Measurements from ENCODE around the gene TMEM151A.
"Not testable (repeated sequence)": the region's sequence is repeated elsewhere in the genome, so short reads cannot be mapped to it uniquely, and the experiment has no call there.

TMEM151A gene

DNA sequence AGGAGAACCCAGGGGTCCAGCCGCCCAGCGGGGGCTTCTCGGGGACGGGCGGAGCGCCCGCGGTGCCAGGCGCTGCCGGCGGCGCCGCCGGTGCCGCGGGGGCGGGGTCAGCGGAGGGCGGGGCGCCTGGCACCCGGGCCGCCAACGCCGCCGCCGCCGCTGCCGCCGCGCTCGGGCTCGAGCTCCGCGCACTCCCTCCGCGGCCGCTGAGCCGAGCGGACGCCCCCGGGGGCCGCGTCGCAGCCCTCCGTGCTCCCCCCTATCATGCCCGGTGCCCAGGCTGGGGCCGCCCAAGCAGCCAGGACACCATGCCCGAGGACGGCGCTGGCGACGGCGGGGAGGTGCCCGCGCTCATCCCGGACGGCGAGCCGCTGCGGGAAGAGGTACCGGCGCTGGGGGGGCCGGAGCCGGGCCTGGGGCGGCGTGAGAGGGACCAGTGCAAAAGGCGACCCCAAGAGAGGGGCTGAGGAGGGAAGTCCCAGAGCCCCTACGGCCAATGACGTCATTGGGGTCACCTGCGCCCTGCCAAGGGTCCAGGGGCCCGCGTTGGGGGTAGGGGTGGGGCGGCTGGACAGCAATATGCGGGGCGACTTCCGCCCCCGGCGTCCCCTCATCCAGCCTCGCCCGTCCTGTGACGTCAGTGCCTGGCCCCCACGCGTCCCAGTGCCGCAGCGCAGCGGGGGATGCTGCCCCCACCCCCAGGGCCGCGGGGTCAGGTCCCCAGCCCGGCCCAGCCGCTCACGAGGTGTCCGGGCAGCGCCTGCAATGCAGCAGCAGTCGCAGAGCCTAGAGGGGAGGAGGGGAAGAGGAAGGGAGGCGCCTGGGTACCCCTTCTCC lies at the start of gene TMEM151A:
Gene TMEM151A (plus strand): TSS at position 189 of the 837 bp plus-strand sequence. CDS start 120 bp downstream, at position 309.
- peak in 1 of 2 experiments; percentile 55 for DNase-seq

DNA sequence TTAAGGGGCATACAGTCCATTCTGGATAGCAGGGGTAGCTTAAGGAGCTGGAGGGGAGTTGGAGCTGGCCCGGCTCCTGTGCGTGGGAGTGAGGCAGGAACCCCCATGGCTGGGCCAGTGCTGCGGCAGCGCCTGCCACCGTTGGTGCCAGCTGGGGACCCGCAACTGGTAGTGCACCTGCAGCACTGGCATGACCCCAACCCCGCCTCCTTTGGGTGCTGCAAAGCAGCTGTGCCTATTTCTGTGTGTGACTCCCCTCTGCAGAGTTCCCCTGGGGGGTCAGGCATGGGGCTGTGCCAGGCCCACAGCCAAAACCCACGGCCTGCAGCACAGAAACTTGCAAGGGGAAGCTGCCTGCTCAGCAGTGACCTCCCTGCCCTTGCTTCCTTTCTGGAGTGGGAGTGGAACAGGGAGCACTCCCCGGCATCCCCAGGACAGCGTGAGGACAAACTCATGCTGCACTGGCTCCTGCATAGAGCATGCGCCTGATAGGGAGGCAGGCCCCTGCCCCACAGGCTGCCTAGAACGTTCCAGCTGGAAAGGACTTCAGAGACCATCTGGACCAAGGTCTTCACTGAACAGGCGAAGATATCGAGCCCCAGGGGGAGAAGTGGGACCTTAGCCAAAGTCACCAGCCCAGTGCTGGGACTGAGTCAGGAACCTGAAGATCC lies 49.5 kb upstream of the TMEM151A start:
- no peak for DNase-seq

DNA sequence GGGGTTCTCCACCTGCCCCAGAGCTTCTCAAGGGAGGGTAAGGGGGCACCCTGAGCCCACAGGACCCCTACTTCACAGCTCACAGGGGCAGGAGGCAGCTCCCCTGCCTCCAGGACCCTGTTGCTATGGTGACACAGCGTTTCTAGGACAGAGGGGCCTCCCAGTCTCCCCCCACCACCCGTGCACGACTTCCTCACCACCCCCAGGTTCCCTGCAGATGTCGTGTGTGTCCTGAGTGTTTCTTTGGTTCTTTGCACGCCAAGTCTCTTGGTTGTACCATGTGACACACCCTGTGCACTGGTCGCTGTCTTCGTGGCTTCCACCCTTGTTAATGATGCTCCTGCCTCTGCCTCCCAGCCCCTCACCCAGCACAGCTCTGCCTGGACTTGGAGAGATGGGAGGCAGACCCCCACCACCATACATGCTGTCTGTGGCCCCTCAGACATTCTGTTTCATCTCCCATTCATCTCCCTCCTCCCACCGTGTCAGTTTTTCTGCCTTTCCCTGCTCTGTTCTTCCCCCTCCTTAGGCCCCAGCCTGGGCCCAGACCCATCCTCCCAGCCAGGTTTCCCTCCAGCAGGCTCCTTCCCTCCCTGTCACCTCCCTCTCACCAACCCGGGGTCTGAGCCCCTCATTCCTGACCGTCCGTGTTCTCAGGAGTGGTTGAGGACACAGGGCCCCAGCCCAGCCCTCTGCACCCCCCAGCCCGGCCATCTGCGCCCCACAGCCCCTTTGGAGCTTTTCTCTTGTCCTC lies 47.7 kb upstream of the TMEM151A start:
- no peak for DNase-seq

DNA sequence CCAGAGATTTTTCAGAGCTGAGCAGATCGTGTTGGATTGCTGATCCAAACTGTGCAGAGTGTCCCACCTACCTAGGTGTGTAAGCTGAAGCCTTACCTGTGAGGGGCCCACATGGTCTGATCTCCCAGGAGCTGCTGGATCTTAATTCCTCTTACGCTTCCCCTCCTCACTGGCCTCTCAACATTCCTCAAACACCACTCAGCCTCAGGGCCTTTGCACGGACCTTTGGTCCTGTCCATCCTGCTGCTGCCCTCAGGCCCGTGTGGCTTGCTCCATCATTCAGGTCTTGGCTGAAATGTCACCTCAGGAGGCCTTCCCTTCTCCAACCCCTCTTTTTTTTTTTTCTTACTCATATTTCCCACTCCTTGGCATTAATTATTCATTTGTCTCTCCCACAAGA lies 44.4 kb upstream of the TMEM151A start:
- no peak for DNase-seq

DNA sequence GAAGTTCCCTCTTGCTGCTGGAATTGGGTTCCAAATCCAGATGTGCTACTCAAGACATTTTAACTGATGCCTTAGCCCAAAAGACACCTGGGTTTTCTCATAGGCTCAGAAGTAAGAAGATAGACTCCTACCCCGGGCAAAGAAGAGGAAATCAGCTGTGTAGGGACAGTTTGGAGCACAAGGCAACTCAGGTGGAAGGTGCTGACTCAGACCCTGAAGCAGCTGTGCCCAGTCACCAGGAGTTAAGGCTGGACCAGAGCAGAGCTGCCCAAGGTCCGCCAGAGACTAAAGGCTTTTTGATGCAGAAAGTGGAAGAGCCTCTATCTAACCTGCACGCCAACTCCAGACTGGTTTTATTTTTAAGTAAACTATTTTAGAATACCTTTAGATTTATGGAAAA lies 43.9 kb upstream of the TMEM151A start:
- DNase-seq = no peak

DNA sequence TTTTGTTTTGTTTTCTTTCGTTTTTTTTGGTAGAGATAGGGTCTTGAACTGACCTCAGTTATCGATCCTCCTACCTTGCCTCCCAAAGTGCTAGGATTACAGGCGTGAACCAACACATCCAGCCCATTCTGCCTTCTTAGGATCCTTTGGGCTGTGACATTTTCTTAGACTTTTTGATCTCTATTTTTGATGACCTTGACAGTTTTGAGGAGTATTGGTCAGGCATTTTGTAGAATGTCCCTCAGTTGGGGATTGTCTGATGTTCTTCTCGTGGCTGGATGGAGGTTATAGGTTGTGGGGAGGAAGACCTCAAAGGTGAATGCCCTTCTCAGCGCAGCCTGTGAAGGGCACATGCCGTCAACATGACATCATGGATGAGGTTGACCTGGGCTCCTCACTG lies 42.8 kb upstream of the TMEM151A start:
- DNase-seq = no peak

DNA sequence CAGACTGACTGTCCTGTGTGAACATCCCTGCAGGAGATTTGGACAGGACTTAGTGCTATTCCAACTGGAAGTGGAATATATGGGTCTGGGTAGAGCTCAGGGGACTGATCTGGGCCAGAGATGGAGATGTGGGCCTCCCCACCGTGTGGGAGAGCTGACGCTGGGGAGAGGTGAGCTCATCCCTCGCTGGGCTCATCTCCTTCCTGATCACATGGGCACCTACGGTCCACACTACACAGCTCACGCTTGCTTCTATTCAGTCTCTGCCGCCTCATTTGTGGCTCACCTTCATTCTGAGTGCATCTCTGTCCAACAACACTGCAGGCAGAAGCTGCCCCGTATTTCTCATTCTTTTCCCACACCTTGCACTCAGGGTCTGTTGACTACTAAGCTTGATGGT lies 39.9 kb upstream of the TMEM151A start:
- DNase-seq = no peak

DNA sequence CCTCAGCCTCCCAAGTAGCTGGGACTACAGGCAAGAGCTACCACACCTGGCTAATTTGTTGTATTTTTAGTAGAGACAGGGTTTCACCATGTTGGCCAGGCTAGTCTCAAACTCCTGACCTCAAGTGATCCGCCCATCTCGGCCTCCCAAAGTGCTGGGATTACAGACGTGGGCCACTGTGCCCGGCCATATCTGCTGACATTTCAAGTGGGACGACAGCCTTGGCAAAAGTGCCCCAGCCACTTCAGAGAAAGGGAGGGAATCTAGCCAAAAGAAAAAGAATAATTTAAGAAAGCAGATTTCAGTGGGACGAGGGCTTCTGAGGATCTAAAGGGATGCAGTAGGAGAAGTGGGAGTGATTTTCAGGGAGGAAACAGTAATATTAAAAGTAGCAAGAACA lies 38.6 kb upstream of the TMEM151A start:
- DNase-seq = not testable (repeated sequence)

DNA sequence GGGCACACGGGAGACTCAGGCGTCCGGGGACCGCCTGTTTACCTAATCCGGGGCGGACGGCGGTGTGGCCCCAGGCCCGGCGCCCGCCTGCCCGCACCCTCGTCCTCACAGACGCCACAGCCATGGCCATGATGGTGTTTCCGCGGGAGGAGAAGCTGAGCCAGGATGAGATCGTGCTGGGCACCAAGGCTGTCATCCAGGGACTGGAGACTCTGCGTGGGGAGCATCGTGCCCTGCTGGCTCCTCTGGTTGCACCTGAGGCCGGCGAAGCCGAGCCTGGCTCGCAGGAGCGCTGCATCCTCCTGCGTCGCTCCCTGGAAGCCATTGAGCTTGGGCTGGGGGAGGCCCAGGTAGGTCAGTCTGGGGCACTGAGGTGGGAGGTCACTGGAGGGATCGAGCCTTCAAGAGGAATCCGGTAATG lies 33.2 kb upstream of the TMEM151A start:
- no peak for DNase-seq

DNA sequence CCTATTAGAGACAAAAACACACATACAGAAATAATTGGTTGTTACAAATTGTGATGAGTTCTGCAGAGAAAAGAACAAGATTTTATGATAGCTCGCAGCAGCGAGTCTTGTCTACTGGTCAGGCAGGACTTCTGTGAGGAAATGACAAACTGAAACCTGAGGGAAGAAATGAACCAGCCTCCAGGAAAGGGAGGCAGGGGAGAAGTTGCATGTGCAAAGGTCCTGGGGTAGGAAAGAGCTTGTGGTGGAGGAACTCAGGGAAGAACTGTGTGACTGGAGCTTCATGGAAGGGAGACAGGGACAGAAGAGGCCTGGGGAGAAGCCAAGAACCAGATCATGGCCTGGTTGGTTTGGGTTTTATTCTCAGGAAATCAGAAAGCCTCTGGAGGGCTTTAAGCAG lies 32.5 kb upstream of the TMEM151A start:
- no peak for DNase-seq

DNA sequence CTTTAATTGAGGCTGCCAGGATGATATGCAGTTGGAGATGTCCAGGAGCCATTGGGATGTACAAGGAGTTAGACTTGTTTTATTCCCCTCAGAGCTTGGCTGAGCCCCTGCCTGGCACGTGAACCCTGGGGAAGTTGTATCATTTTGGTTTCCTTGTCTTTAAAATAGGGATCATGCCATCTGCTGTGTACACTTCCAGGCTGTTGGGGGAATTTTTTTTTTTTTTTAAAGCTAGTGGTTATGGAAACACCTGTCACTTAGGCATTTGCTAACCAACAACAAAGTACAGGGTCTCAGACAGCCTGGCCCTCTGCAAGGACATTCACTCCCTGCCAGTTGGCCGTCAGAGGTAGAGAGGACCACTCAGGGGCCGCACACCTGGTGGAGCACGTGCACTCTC lies 31.7 kb upstream of the TMEM151A start:
- no peak for DNase-seq

DNA sequence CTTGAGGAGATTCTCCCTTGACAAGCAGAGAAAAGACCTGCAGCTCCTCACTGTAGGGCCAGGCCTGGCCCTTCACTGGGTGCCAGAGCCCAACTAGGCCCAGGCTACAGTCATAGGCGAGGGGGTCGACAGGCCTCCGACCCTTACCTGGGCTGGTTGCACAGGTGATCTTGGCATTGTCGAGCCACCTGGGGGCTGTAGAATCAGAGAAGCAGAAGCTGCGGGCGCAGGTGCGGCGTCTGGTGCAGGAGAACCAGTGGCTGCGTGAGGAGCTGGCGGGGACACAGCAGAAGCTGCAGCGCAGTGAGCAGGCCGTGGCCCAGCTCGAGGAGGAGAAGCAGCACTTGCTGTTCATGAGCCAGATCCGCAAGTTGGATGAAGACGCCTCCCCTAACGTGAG lies 30.1 kb upstream of the TMEM151A start:
- DNase-seq = no peak

DNA sequence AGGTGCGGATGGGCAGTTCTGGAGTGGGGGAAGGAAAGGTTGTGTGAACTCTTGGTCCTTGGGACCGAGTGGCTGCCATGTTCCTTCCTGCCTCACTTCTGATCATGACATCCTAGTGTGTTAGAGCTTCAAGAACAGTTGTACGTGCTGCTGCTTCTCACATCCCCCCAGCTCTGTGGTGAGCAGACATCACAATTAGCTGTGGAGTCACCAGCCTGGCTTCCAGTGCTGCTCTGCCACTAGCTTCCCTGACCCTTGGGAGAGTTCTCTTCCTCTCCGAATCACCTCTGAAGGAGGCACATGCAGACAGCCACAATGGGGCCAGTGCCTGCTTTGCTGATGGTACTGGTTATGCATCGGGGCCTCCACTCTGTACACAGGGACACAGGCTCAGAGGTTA lies 29.5 kb upstream of the TMEM151A start:
- DNase-seq = no peak

DNA sequence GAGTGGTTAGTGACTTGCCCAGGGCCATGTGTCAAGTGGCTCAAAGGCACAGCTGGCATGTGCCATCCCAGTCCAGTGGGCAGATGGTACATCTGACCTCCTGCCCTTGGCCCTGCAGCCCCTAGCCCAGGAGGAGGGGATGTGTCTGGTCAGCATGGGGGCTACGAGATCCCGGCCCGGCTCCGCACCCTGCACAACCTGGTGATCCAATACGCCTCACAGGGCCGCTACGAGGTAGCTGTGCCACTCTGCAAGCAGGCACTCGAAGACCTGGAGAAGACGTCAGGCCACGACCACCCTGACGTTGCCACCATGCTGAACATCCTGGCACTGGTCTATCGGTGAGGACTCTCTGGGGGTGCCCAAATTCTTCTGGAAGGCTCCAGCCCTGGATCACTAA lies 29.0 kb upstream of the TMEM151A start:
- no peak for DNase-seq

DNA sequence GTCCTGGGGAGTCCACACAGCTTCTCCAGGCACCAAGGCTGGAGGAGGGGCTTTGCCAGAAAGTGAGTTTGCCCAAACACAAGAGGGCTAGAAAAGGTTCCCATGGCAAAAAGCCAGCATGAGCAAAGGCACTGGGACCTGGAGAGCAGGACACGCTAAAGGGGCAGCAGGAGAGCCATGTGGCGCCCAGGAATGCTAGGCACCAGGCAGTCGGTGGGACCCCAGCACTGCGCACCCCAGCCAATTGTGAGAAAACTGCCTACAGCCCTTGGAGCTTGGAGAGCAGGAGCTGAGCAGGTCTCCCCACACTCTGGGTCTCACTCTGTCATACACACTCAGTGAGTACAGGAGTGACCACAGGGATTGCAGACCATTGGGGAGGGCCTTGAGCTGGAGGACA lies 28.5 kb upstream of the TMEM151A start:
- DNase-seq = no peak

DNA sequence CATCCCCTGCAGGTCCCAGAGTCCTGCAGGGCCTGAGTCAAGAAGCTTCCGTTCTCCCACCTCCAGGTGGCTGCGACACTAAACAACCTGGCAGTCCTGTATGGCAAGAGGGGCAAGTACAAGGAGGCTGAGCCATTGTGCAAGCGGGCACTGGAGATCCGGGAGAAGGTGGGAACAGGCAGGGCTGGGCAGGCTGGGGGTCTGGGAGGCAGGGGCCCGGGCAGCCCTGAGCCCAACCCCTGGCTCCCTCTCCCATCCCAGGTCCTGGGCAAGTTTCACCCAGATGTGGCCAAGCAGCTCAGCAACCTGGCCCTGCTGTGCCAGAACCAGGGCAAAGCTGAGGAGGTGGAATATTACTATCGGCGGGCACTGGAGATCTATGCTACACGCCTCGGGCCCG lies 27.9 kb upstream of the TMEM151A start:
- no peak for DNase-seq

DNA sequence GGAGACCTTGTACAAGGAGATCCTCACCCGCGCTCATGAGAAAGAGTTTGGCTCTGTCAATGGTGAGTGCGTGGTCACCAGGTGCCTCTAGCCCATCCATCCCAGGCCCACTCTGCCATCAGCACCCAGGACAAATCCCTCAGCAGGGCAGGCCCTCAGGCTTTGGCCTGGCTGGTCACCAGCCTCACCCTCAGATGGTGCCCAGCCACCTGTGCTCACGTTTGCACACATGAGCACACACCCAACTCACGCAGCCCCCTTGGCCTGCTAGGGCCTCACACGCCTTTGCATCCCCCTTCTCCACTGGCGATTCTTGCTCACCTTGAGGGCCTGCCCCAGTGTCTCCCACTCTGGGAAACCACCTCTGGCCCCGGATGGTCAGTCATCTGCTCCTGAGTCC lies 27.3 kb upstream of the TMEM151A start:
- no peak for DNase-seq

DNA sequence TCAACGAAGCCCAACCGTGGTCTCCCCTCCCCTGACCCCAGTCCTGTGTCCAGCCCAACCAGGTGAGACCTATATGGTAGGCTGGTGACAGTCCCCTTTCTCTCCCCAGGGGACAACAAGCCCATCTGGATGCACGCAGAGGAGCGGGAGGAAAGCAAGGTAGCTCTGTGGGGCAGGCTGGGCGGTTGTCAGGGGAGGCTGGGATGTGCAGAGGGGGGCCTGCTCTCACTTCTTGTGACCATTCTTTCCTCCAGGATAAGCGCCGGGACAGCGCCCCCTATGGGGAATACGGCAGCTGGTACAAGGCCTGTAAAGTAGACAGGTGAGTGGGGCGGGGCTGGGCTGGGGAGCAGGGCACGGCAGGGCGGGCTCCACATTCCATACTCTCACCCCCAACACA lies 26.8 kb upstream of the TMEM151A start:
- peak in 1 of 2 experiments; percentile 46 for DNase-seq

DNA sequence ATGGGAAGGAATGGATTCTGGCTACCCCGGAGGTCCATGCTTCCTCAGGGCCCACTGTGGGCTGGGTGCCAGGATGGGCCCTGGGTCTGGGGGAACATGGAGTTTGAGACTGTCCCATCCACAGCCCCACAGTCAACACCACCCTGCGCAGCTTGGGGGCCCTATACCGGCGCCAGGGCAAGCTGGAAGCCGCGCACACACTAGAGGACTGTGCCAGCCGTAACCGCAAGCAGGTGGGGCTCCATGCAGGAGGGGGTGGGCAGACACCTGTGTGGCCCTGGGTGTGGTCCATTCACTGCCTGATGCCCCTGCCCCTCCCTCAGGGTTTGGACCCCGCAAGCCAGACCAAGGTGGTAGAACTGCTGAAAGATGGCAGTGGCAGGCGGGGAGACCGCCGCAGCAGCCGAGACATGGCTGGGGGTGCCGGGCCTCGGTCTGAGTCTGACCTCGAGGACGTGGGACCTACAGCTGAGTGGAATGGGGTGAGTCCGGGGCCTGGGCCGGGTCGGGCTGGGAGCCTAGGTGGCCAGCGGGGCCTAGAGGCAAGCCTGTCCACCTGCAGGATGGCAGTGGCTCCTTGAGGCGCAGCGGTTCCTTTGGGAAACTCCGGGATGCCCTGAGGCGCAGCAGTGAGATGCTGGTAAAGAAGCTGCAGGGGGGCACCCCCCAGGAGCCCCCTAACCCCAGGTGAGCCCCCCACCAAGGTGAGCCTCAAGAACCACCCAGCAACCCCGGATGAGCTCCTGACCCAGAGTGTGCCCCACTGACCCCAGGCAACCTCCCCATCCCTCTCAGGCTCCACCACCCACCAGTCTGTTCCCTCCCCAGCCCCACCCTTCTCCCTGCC lies 25.9 kb upstream of the TMEM151A start:
- no peak for DNase-seq

DNA sequence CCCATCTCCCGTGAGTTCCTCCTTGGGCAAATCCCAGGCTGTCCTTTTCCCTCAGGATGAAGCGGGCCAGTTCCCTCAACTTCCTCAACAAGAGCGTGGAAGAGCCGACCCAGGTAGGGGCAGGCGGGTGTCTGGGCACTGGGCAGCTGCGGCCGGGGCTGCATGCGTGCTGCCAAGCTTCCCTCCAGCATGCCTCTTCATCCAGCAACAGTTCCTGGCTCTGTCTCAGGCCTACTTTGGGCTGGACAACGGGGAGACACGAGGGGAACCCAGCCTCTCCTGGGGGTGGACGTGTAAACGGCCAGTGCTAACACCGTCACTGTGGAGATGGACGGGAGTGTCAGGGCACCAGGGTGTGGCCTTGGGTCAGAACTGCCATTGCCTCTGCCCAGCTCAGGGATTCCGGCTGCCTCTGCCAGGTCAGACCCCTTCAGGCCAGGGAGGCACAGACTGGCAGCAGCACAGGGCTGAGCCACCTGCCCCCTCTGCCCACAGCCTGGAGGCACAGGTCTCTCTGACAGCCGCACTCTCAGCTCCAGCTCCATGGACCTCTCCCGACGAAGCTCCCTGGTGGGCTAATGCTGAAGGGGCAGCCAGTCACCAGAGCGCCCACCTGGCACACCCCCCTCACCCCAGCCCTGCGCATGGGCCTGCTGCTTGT lies 25.2 kb upstream of the TMEM151A start:
- DNase-seq = no peak

DNA sequence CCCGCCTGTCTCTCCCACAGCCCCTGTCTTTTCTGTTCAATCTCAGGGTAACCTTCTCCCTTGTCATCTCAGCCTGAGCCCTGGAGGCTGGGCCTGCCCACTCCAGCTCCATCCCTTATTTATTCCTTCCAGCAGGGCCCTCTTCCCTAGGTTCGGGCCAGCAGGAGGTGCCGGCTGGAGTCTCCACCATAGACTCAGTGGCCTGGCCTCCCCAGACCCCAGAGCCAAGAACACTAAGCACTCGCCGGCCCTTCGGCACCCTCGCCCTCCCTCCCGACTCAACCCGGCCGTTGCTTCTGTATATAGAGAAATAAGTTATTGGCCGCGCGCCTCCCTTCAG lies 24.7 kb upstream of the TMEM151A start:
- DNase-seq = no peak

All from SHP77 (cell line).